Tibial artery (tissue), 4 donors: Measurements from ENCODE around the gene INO80E.

Experiments used
- DNase-seq, 2 donors: peaks; one replicate each; pipeline ENCODE4 v3.0.0-alpha.2; 2019
- H3K27ac ChIP-seq, 2 donors: fragments of 200-600 bp; sonication (generic) in 1 of 2; 1 replicate in 1 of 2; 2 replicates in 1 of 2; pipeline ENCODE4 v1.5.1; 2018 to 2019; ENCODE audit warnings: mild to moderate bottlenecking in 1 of 2
- H3K27me3 ChIP-seq, 2 donors: fragments of 200-600 bp; sonication (generic) in 1 of 2; one replicate each; pipeline versions ENCODE4 v1.5.1 to v1.6.0; 2016 to 2019
- H3K36me3 ChIP-seq, 3 donors: fragments of 200-600 bp; sonication (generic) in 2 of 3; one replicate each; pipeline ENCODE4 v1.5.1; 2016 to 2019; ENCODE audit warnings: mild to moderate bottlenecking in 2 of 3
- H3K4me1 ChIP-seq, 4 donors: fragments of 200-600 bp; sonication (generic) in 2 of 4; 1 replicate in 3 of 4; 2 replicates in 1 of 4; pipeline ENCODE4 v1.5.1; 2016 to 2019
- H3K4me3 ChIP-seq, 2 donors: fragments of 200-600 bp; sonication (generic) in 1 of 2; 1 replicate in 1 of 2; 2 replicates in 1 of 2; pipeline ENCODE4 v1.5.1; 2018 to 2019; ENCODE audit warnings: mild to moderate bottlenecking in 2 of 2
- H3K9me3 ChIP-seq, 3 donors: fragments of 200-600 bp; sonication (generic) in 1 of 3; one replicate each; pipeline ENCODE4 v1.5.1; 2016 to 2019
- CTCF ChIP-seq, 2 experiments: fragments of 200-600 bp in 1 of 2; fragments of 450-650 bp in 1 of 2; IDR thresholded peaks; one replicate each; pipeline ENCODE4 v1.5.1; 2017 to 2019; ENCODE audit warnings: antibody characterized with exemption in 2 of 2, mild to moderate bottlenecking in 1 of 2, moderate library complexity in 1 of 2
- intact Hi-C: fragments of 100-400 bp; cut with DNase I; formaldehyde crosslinking; loops from one replicate; pipeline ENCODE4 v1.15.0; 2023; ENCODE audit warnings: low total_unique reads

The INO80E gene

DNA sequence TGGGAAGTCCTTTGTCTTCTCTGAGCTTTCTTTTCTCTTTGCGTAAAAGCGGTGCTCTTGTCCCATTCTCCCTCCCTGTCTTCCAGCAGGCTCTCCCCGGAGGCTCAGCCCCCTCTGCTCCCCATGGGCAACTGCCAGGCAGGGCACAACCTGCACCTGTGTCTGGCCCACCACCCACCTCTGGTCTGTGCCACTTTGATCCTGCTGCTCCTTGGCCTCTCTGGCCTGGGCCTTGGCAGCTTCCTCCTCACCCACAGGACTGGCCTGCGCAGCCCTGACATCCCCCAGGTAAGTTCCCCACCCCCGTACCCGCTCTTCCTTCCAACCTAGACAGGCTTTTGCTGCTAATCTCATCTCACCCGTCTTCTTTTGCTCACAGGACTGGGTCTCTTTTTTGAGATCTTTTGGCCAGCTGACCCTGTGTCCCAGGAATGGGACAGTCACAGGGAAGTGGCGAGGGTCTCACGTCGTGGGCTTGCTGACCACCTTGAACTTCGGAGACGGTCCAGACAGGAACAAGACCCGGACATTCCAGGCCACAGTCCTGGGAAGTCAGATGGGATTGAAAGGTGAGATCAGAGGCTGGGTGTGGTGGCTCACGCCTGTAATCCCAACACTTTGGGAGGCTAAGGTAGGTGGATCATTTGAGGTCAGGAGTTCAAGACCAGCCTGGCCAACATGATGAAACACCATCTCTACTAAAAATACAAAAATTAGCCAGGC lies 32.9 kb upstream of the INO80E start:
- Histone ChIP-seq H3K4me1 (peaks cover 0 to 18% (median 15%) of the 10 kb centered on the region in 4 donors), H3K27me3 (no peaks in the 10 kb centered on the region), H3K9me3 (no peaks in the 10 kb centered on the region), H3K4me3 (peak overlapping the region; percentile 65 to 69), H3K36me3 (peaks cover 5 to 34% (median 9%) of the 10 kb centered on the region in 3 donors), H3K27ac (peak overlapping the region; percentile 87 to 91)
- DNase-seq: peak in 1 of 2 donors; percentile 65
- TF ChIP-seq CTCF (IDR thresholded peaks at IDR 0.05): no peak
- intact Hi-C loops: no loop called here

- Histone ChIP-seq H3K27me3 (no peaks in the 10 kb centered on the region), H3K36me3 (peaks cover 17 to 65% (median 31%) of the 10 kb centered on the region in 3 donors), H3K9me3 (no peaks in the 10 kb centered on the region), H3K4me3 (no peak overlapping the region), H3K4me1 (peaks cover 0 to 6% (median 4%) of the 10 kb centered on the region in 4 donors), H3K27ac (no peak overlapping the region)
- intact Hi-C loops: no loop called here
- no peak for TF ChIP-seq CTCF (IDR thresholded peaks at IDR 0.05)
- DNase-seq: peak in 1 of 2 donors; percentile 32
Measured at GRCh38 chr16:29968205-29968604, 27.8 kb upstream of the INO80E start.

- TF ChIP-seq CTCF (IDR thresholded peaks at IDR 0.05): no peak
- intact Hi-C loops: no loop called here
- Histone ChIP-seq H3K27ac (no peak overlapping the region), H3K36me3 (peaks cover 17 to 45% (median 26%) of the 10 kb centered on the region in 3 donors), H3K4me1 (peaks cover 0 to 27% (median 20%) of the 10 kb centered on the region in 4 donors), H3K27me3 (no peaks in the 10 kb centered on the region), H3K4me3 (no peak overlapping the region), H3K9me3 (no peaks in the 10 kb centered on the region)
- DNase-seq: peak in 1 of 2 donors; percentile 54
Measured at GRCh38 chr16:29971304-29971703, 24.7 kb upstream of the INO80E start.

DNA sequence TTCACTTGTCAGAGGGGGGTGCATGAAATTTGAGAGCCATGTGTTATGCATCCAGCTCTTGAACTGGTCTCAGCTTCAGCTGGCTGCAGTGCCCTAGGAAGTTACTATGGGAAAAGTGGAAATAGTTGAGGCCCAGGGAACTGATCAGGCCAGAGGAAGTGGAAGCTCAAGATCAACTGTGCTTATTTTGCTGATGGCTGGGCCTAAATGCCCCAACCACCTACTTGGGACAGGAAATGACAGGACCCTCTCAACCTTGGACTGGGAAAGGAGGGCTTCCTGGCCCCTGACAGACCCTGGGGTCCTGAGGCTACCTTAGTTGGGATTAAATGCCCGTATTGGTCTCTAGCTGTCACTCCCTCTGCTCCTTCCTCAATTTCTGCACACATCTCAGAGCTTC lies 23.5 kb upstream of the INO80E start:
- peak in 1 of 2 donors; percentile 25 for DNase-seq
- no peak for TF ChIP-seq CTCF (IDR thresholded peaks at IDR 0.05)
- intact Hi-C loops: no loop called here
- H3K9me3 ChIP-seq: no peaks in the 10 kb centered on the region
- peak overlapping the region in 1 of 2 donors; percentile 86 for H3K27ac ChIP-seq
- H3K4me3 ChIP-seq: no peak overlapping the region
- H3K4me1 ChIP-seq: peaks cover 0 to 39% (median 28%) of the 10 kb centered on the region in 4 donors
- no peaks in the 10 kb centered on the region for H3K27me3 ChIP-seq
- H3K36me3 ChIP-seq: peaks cover 17 to 40% (median 26%) of the 10 kb centered on the region in 3 donors

DNA sequence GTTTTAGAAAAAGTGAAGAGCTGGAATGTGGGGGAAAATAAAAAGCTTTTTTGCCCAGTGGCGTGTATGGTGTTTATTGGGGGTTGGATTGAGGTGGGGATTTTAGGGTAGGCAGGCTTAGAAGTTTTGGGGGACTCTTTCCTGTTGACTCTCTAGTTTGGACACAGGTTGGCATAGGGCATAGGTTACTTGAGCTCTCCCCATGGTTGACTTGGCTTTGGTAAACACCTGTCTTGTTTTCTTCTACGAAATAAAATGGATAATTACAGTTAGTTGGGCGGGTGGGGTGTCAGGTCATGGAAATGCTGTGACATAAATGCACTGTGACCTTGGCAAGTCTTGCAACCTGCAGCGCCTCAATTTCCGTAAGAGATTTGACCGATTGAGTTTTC lies 23.1 kb upstream of the INO80E start:
- Histone ChIP-seq H3K4me3 (peak overlapping the region; percentile 70 to 90), H3K9me3 (no peaks in the 10 kb centered on the region), H3K27me3 (no peaks in the 10 kb centered on the region), H3K27ac (peak overlapping the region; percentile 86 to 88), H3K36me3 (peaks cover 14 to 40% (median 27%) of the 10 kb centered on the region in 3 donors), H3K4me1 (peaks cover 0 to 40% (median 28%) of the 10 kb centered on the region in 4 donors)
- intact Hi-C loops: no loop called here
- no peak for DNase-seq
- TF ChIP-seq CTCF (IDR thresholded peaks at IDR 0.05): no peak
